GM23338 (cell line): ENCODE results near the gene MYBL2. TPM values are rescaled to one million over a fixed set of nuclear protein-coding genes. Genes with fewer than 3 reads are reported as not detected.

ENCODE experiments used
- ATAC-seq: fragments of 200-7000 bp; cut with Tn5 transposase; 3 replicates; pipeline ENCODE4 v1.9.1; 2020
- DNase-seq: peaks from one replicate; pipeline ENCODE4 v3.0.0-alpha.2; 2015; ENCODE audit warnings: low spot score
- H2AFZ ChIP-seq: fragments of 200-600 bp; sonication (generic); 2 replicates; pipeline ENCODE4 v1.8.0; 2016; ENCODE audit warnings: antibody characterized with exemption, mild to moderate bottlenecking, moderate library complexity
- H3F3A ChIP-seq: fragments of 200-600 bp; sonication (generic); replicated peaks from 2 replicates; pipeline ENCODE4 v1.8.0; 2017; ENCODE audit warnings: antibody characterized with exemption, mixed run types, low read depth
- H3K27ac ChIP-seq: fragments of 200-600 bp; sonication (generic); 2 replicates; pipeline ENCODE4 v1.6.1; 2016; ENCODE audit warnings: low read depth
- H3K27me3 ChIP-seq: fragments of 200-600 bp; sonication (generic); 2 replicates; pipeline ENCODE4 v1.8.0; 2016; ENCODE audit warnings: mild to moderate bottlenecking, mixed run types, moderate library complexity; ENCODE audit not compliant: insufficient read depth
- H3K36me3 ChIP-seq: fragments of 200-600 bp; sonication (generic); 2 replicates; pipeline ENCODE4 v1.8.0; 2016; ENCODE audit warnings: mild to moderate bottlenecking; ENCODE audit not compliant: insufficient read depth
- H3K4me1 ChIP-seq: fragments of 200-600 bp; sonication (generic); 2 replicates; pipeline ENCODE4 v1.8.0; 2016; ENCODE audit warnings: mild to moderate bottlenecking, moderate library complexity; ENCODE audit not compliant: insufficient read depth
- H3K4me2 ChIP-seq: fragments of 200-600 bp; sonication (generic); 2 replicates; pipeline ENCODE4 v1.7.1; 2017; ENCODE audit warnings: mixed run types
- H3K4me3 ChIP-seq: fragments of 200-600 bp; sonication (generic); 2 replicates; pipeline ENCODE4 v1.6.1; 2016; ENCODE audit warnings: mixed run types
- H3K79me2 ChIP-seq: fragments of 200-600 bp; sonication (generic); replicated peaks from 2 replicates; pipeline ENCODE4 v1.8.0; 2017; ENCODE audit warnings: mild to moderate bottlenecking; ENCODE audit not compliant: insufficient read depth
- H3K9me2 ChIP-seq: fragments of 200-600 bp; sonication (generic); 2 replicates; pipeline ENCODE4 v1.8.0; 2017; ENCODE audit not compliant: insufficient read depth
- H4K20me1 ChIP-seq: fragments of 200-600 bp; sonication (generic); replicated peaks from 2 replicates; pipeline ENCODE4 v1.8.0; 2017; ENCODE audit warnings: mild to moderate bottlenecking; ENCODE audit not compliant: insufficient read depth
- H3K27ac Mint-ChIP-seq: 2 replicates; pipeline ENCODE4 v1.8.0; 2020; ENCODE audit warnings: inconsistent platforms, mild to moderate bottlenecking, moderate library complexity, mixed read lengths
- H3K27me3 Mint-ChIP-seq: 3 replicates; pipeline ENCODE4 v1.8.0; 2022; ENCODE audit warnings: low read depth, mild to moderate bottlenecking, moderate library complexity, mixed read lengths, inconsistent platforms; ENCODE audit not compliant: insufficient read depth, poor library complexity
- H3K36me3 Mint-ChIP-seq: 3 replicates; pipeline ENCODE4 v1.8.0; 2021; ENCODE audit warnings: low read depth, mild to moderate bottlenecking, inconsistent platforms, moderate library complexity, mixed read lengths
- H3K4me1 Mint-ChIP-seq: 3 replicates; pipeline ENCODE4 v1.8.0; 2020; ENCODE audit warnings: mild to moderate bottlenecking, inconsistent platforms, mixed read lengths
- H3K4me3 Mint-ChIP-seq: 3 replicates; pipeline ENCODE4 v1.8.0; 2021; ENCODE audit warnings: moderate library complexity, mild to moderate bottlenecking, inconsistent platforms, mixed read lengths
- H3K9me3 Mint-ChIP-seq: 3 replicates; pipeline ENCODE4 v1.8.0; 2020; ENCODE audit warnings: moderate library complexity, mild to moderate bottlenecking, inconsistent platforms, mixed read lengths
- NANOG ChIP-seq: IDR thresholded peaks from 2 replicates; pipeline ENCODE4 v1.6.1; 2016; ENCODE audit warnings: antibody characterized with exemption, borderline replicate concordance
- polyA plus RNA-seq: library from polyadenylated mRNA; unstranded; fragments of >200 nt; fragmentation: Nextera tagmentation; extraction: Ambion mirVana; gene quantifications from 2 replicates; pipeline ENCODE4 v1.2.1, GENCODE V29; 2016
- total RNA-seq: library from RNA; depleted of rRNA; stranded (reverse); fragments of >200 nt; shearing (Covaris generic); gene quantifications from 2 replicates; pipeline ENCODE4 v1.2.3, GENCODE V29; 2014
- TF ChIP-seq, protein P1 (sequence below): fragments of 250-450 bp; sonication (Bioruptor Pico); IDR thresholded peaks from 2 replicates; pipeline ENCODE4 v1.5.0; 2020; ENCODE audit warnings: mild to moderate bottlenecking, moderate library complexity
- TF ChIP-seq, protein P2 (sequence below), 2 experiments: fragments of 200-600 bp in 1 of 2; sonication (generic) in 1 of 2; conservative IDR thresholded peaks; 2 replicates each; pipeline versions ENCODE4 v1.5.1 to v1.6.1; 2016 to 2017; ENCODE audit warnings: antibody characterized with exemption in 2 of 2, low read depth in 2 of 2, mild to moderate bottlenecking in 2 of 2, moderate library complexity in 1 of 2
- TF ChIP-seq, protein P3 (sequence below): IDR thresholded peaks from one replicate; pipeline ENCODE4 v1.6.1; 2018; ENCODE audit warnings: antibody characterized with exemption; ENCODE audit not compliant: unreplicated experiment

The MYBL2 gene
- total and polyA plus RNA-seq, 2 experiments from 2014 or later, result 72.3 to 131 TPM

DNA sequence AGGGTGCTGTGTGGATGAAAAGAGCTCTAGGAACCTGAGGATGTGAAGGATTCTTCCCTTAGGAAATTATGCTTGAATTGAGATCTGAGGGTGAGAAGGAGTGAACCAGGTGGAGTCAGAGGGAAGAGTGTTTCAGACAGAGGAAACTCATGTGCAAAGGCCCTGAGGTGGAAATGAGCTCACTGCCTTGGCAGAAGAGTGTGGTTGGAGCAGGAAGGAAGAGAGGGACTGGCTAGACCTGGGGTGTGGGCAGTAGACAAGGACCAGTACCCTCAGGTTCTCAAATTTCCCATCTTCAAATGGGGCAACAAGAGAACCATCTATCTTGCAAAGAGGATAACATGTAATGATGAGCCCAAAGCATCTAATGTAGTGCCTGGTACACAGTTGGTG, 83.9 kb downstream of the MYBL2 start:
- ATAC-seq, result no peak
- H3K79me2 ChIP-seq, result no peaks in the 10 kb centered on the region

More for the DNA sequence above, 83.9 kb downstream of the MYBL2 start:
- Histone ChIP-seq H3K27me3 (no peaks in the 10 kb centered on the region), H3K4me2 (no peak overlapping the region), H4K20me1 (no peaks in the 10 kb centered on the region), H3K4me1 (peaks cover 8% of the 10 kb centered on the region; the same call in 1 of the 2 replicates), H3K9me2 (no peaks in the 10 kb centered on the region), H3K27ac (no peak overlapping the region), H2AFZ (no peak overlapping the region), H3F3A (no peaks in the 10 kb centered on the region), H3K4me3 (no peak overlapping the region), H3K36me3 (no peaks in the 10 kb centered on the region)
- Mint-ChIP-seq H3K4me3 (no peak overlapping the region), H3K9me3 (no peaks in the 10 kb centered on the region), H3K4me1 (peaks cover 11% of the 10 kb centered on the region), H3K27me3 (peaks cover 4% of the 10 kb centered on the region), H3K27ac (no peak overlapping the region), H3K36me3 (no peaks in the 10 kb centered on the region; the same call in 2 of the 3 replicates)
- TF ChIP-seq NANOG, result no peak
- TF ChIP-seq, protein P1, sequence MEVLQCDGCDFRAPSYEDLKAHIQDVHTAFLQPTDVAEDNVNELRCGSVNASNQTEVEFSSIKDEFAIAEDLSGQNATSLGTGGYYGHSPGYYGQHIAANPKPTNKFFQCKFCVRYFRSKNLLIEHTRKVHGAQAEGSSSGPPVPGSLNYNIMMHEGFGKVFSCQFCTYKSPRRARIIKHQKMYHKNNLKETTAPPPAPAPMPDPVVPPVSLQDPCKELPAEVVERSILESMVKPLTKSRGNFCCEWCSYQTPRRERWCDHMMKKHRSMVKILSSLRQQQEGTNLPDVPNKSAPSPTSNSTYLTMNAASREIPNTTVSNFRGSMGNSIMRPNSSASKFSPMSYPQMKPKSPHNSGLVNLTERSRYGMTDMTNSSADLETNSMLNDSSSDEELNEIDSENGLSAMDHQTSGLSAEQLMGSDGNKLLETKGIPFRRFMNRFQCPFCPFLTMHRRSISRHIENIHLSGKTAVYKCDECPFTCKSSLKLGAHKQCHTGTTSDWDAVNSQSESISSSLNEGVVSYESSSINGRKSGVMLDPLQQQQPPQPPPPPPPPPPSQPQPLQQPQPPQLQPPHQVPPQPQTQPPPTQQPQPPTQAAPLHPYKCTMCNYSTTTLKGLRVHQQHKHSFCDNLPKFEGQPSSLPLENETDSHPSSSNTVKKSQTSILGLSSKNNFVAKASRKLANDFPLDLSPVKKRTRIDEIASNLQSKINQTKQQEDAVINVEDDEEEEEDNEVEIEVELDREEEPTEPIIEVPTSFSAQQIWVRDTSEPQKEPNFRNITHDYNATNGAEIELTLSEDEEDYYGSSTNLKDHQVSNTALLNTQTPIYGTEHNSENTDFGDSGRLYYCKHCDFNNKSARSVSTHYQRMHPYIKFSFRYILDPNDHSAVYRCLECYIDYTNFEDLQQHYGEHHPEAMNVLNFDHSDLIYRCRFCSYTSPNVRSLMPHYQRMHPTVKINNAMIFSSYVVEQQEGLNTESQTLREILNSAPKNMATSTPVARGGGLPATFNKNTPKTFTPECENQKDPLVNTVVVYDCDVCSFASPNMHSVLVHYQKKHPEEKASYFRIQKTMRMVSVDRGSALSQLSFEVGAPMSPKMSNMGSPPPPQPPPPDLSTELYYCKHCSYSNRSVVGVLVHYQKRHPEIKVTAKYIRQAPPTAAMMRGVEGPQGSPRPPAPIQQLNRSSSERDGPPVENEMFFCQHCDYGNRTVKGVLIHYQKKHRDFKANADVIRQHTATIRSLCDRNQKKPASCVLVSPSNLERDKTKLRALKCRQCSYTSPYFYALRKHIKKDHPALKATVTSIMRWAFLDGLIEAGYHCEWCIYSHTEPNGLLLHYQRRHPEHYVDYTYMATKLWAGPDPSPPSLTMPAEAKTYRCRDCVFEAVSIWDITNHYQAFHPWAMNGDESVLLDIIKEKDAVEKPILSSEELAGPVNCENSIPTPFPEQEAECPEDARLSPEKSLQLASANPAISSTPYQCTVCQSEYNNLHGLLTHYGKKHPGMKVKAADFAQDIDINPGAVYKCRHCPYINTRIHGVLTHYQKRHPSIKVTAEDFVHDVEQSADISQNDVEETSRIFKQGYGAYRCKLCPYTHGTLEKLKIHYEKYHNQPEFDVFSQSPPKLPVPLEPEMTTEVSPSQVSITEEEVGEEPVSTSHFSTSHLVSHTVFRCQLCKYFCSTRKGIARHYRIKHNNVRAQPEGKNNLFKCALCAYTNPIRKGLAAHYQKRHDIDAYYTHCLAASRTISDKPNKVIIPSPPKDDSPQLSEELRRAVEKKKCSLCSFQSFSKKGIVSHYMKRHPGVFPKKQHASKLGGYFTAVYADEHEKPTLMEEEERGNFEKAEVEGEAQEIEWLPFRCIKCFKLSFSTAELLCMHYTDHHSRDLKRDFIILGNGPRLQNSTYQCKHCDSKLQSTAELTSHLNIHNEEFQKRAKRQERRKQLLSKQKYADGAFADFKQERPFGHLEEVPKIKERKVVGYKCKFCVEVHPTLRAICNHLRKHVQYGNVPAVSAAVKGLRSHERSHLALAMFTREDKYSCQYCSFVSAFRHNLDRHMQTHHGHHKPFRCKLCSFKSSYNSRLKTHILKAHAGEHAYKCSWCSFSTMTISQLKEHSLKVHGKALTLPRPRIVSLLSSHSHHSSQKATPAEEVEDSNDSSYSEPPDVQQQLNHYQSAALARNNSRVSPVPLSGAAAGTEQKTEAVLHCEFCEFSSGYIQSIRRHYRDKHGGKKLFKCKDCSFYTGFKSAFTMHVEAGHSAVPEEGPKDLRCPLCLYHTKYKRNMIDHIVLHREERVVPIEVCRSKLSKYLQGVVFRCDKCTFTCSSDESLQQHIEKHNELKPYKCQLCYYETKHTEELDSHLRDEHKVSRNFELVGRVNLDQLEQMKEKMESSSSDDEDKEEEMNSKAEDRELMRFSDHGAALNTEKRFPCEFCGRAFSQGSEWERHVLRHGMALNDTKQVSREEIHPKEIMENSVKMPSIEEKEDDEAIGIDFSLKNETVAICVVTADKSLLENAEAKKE (CRISPR knock-in tag), result no peak
- TF ChIP-seq, protein P2, sequence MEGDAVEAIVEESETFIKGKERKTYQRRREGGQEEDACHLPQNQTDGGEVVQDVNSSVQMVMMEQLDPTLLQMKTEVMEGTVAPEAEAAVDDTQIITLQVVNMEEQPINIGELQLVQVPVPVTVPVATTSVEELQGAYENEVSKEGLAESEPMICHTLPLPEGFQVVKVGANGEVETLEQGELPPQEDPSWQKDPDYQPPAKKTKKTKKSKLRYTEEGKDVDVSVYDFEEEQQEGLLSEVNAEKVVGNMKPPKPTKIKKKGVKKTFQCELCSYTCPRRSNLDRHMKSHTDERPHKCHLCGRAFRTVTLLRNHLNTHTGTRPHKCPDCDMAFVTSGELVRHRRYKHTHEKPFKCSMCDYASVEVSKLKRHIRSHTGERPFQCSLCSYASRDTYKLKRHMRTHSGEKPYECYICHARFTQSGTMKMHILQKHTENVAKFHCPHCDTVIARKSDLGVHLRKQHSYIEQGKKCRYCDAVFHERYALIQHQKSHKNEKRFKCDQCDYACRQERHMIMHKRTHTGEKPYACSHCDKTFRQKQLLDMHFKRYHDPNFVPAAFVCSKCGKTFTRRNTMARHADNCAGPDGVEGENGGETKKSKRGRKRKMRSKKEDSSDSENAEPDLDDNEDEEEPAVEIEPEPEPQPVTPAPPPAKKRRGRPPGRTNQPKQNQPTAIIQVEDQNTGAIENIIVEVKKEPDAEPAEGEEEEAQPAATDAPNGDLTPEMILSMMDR (conservative IDR thresholded peaks at IDR 0.05; ENCODE audit: low read depth in 2 of 2), result no peak
- TF ChIP-seq, protein P3, sequence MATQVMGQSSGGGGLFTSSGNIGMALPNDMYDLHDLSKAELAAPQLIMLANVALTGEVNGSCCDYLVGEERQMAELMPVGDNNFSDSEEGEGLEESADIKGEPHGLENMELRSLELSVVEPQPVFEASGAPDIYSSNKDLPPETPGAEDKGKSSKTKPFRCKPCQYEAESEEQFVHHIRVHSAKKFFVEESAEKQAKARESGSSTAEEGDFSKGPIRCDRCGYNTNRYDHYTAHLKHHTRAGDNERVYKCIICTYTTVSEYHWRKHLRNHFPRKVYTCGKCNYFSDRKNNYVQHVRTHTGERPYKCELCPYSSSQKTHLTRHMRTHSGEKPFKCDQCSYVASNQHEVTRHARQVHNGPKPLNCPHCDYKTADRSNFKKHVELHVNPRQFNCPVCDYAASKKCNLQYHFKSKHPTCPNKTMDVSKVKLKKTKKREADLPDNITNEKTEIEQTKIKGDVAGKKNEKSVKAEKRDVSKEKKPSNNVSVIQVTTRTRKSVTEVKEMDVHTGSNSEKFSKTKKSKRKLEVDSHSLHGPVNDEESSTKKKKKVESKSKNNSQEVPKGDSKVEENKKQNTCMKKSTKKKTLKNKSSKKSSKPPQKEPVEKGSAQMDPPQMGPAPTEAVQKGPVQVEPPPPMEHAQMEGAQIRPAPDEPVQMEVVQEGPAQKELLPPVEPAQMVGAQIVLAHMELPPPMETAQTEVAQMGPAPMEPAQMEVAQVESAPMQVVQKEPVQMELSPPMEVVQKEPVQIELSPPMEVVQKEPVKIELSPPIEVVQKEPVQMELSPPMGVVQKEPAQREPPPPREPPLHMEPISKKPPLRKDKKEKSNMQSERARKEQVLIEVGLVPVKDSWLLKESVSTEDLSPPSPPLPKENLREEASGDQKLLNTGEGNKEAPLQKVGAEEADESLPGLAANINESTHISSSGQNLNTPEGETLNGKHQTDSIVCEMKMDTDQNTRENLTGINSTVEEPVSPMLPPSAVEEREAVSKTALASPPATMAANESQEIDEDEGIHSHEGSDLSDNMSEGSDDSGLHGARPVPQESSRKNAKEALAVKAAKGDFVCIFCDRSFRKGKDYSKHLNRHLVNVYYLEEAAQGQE, result no peak
- no peak for DNase-seq
